Occipital lobe (tissue), 3 donors: ENCODE results near the gene CSNK1G2. TPM values are rescaled to one million over a fixed set of nuclear protein-coding genes. Genes with fewer than 3 reads are reported as not detected.

Experiments used
- DNase-seq: peaks from one replicate; lab custom pipeline; 2025; lab: John Stamatoyannopoulos, UW
- small RNA-seq: library from RNA; depleted of rRNA; stranded (forward); fragments of <200 nt; gene quantifications from one replicate; pipeline ENCODE3, GENCODE V24; 2014
- total RNA-seq: library from RNA; depleted of rRNA; stranded (reverse); fragments of >200 nt; gene quantifications from one replicate; pipeline ENCODE4 v1.2.3, GENCODE V29; 2014

CSNK1G2 gene
- total RNA-seq, 1 donor from 2014 or later = 38.2 TPM

- DNase-seq = peak; percentile 57
Observed at GRCh38 chr19:2016041-2016807, 75.3 kb downstream of the CSNK1G2 start.

DNA sequence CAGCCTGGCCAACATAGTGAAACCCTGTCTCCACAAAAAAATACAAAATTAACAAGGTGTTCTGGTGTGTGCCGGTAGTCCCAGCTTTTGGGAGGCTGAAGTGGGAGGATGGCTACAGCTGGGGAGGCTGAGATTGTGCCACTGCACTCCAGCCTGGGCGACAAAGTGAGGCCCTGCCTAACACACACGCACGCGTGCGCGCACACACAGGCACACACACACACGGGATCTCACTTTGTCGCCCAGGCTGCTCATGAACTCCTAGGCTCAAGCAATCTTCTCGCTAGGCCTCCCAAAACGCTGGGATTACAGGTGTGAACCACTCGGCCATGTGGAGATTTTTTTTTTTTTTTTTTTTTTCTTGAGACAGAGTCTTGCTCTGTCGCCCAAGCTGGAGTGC, 77.8 kb downstream of the CSNK1G2 start:
- no peak for DNase-seq

GRCh38 chr19:2021453-2022140, 80.6 kb downstream of the CSNK1G2 start:
- DNase-seq = no peak

- DNase-seq = no peak
Observed at GRCh38 chr19:2022289-2022688, 81.3 kb downstream of the CSNK1G2 start.

DNA sequence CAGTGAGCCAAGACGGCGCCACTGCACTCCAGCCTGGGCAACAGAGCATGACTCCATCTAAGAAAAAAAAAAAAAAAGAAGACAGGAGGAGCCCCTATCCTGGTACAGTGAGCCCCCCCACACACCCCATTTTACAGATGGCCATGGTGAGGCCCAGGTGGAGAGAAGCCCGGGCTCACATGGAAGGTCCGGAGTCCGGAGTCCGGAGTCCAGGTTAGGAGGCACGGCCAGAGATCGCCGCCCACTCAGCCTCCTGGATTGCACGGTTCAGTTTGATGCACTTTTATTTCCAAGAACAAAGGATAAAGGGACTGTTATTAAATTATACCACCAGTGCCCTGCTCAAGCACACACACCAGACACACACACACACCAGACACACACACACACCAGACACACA, 85.8 kb downstream of the CSNK1G2 start:
- no peak for DNase-seq

DNA sequence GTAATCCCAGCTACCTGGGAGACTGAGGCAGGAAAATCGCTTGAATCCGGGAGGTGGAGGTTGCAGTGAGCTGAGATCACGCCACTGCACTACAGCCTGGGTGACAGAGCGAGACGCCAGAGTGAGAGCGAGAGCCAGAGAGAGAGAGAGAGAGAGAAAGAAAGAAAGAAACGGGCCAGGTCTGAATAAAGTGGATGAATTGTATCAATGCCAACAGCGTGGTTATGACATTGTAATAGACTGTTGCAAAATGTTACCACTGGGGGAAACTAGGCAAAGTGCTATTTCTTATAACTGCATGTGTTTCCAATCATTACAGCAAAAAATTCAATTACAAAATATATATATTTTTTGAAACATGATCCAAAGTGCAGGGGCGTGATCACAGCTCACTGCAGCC, 86.4 kb downstream of the CSNK1G2 start:
- DNase-seq = no peak

Small RNA genes within 50 kb of the gene (small RNA-seq; reads per million reads assigned to genes)
- gene AC007136.1 = not detected

Other genes with a start within 250 kb of the CSNK1G2 start
- gene ONECUT3, start 187.7 kb upstream of the CSNK1G2 start, total RNA-seq = not detected
- under 0.01 TPM for gene ATP8B3, start 128.9 kb upstream of the CSNK1G2 start, total RNA-seq
- 2.8 TPM for gene REXO1, start 92.7 kb upstream of the CSNK1G2 start, total RNA-seq
- gene KLF16, start 77.6 kb upstream of the CSNK1G2 start, total RNA-seq = 3.3 TPM
- 50.5 TPM for gene ABHD17A, start 55.7 kb upstream of the CSNK1G2 start, total RNA-seq
- gene ADAT3, start 35.8 kb upstream of the CSNK1G2 start, total RNA-seq = 1.2 TPM
- 11.1 TPM for gene SCAMP4, start 35.8 kb upstream of the CSNK1G2 start, total RNA-seq
- 49.1 TPM for gene BTBD2, start 74.5 kb downstream of the CSNK1G2 start, total RNA-seq
- gene MKNK2, start 110.1 kb downstream of the CSNK1G2 start, total RNA-seq = 16.8 TPM
- 14.2 TPM for gene MOB3A, start 155.2 kb downstream of the CSNK1G2 start, total RNA-seq
- 2.2 TPM for gene IZUMO4, start 155.7 kb downstream of the CSNK1G2 start, total RNA-seq
- gene AP3D1, start 210.4 kb downstream of the CSNK1G2 start, total RNA-seq = 64.3 TPM
- gene DOT1L, start 222.8 kb downstream of the CSNK1G2 start, total RNA-seq = 4.7 TPM